ENCODE data around the gene LPAR5. TPM values are rescaled to one million over a fixed set of nuclear protein-coding genes. Genes with fewer than 3 reads are reported as not detected.

LPAR5 gene
- total RNA-seq, 4 donors from 2014 or later: 0.78 to 8.1 (median 3.5) TPM

DNA sequence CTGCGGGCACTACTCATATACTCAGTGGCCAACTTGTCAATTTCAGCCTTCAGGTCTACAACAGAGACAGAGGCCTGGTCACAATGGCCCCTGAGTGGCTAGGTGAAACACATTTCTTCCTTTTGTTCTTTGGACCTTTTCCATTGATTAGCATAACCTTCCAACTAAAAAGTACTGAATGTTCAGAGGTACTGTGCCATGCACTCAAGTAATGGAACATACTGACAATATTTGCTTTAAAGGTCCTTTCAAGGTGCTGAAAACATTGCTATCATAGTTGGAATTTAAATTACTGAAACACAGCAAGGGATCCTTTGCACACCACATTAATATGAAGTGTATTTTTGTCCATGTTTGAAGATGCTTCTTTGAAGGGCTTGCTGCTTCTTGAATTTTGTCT, 17.6 kb upstream of the LPAR5 start:
- no peaks in the 10 kb centered on the region for H3K4me1 ChIP-seq
- no peaks in the 10 kb centered on the region for H3K27me3 ChIP-seq
- peaks cover 44 to 60% of the 10 kb centered on the region in 2 donors for H3K36me3 ChIP-seq
- TF ChIP-seq POLR2A (IDR thresholded peaks at IDR 0.05): no peak
- TF ChIP-seq, protein P1, sequence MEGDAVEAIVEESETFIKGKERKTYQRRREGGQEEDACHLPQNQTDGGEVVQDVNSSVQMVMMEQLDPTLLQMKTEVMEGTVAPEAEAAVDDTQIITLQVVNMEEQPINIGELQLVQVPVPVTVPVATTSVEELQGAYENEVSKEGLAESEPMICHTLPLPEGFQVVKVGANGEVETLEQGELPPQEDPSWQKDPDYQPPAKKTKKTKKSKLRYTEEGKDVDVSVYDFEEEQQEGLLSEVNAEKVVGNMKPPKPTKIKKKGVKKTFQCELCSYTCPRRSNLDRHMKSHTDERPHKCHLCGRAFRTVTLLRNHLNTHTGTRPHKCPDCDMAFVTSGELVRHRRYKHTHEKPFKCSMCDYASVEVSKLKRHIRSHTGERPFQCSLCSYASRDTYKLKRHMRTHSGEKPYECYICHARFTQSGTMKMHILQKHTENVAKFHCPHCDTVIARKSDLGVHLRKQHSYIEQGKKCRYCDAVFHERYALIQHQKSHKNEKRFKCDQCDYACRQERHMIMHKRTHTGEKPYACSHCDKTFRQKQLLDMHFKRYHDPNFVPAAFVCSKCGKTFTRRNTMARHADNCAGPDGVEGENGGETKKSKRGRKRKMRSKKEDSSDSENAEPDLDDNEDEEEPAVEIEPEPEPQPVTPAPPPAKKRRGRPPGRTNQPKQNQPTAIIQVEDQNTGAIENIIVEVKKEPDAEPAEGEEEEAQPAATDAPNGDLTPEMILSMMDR (IDR thresholded peaks at IDR 0.05): no peak
- no peak overlapping the region for H3K4me3 ChIP-seq (replicated peaks in 1 of 3)
- no peak overlapping the region for H3K27ac ChIP-seq
- WGBS, 2 donors: 89 to 100% methylated on average over 1 of the region's 1 CpG
- intact Hi-C loops (cut with DNase I): loop anchor here (5.0 kb wide), 1 partner anchor 44 kb away; no protein-coding TSS in a partner anchor
- no peaks in the 10 kb centered on the region for H3K9me3 ChIP-seq
- DNase-seq: no peak

DNA sequence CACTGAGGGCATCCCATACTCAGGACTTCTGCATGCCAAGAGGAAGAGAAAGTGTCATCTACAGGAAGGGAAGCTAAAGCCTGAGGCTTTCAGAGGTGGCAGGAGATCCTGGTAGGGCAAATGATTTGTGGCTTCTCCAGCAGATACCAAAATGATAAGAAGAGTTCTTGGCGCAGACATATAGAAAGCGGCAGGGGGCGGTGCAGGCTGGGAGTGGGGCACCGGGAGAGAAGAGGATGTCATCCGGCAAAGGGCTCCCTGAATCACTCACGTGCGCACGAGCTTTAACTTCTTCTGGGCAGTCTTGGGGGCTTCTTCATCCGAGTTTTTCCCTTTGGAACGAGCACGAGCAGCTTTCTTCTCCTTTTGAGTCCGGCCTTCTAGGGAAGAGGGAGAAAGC, 16.6 kb upstream of the LPAR5 start:
- Histone ChIP-seq H3K36me3 (peaks cover 41 to 61% of the 10 kb centered on the region in 2 donors), H3K27me3 (no peaks in the 10 kb centered on the region), H3K9me3 (no peaks in the 10 kb centered on the region), H3K4me3 (replicated peaks in 1 of 3) (no peak overlapping the region), H3K27ac (no peak overlapping the region), H3K4me1 (no peaks in the 10 kb centered on the region)
- WGBS, 2 donors: 90 to 93% methylated on average over 12 of the region's 12 CpGs
- DNase-seq: no peak
- TF ChIP-seq, protein P1 (IDR thresholded peaks at IDR 0.05): no peak
- no peak for TF ChIP-seq POLR2A (IDR thresholded peaks at IDR 0.05)
- intact Hi-C loops (cut with DNase I): loop anchor here (5.0 kb wide), 1 partner anchor 45 kb away; no protein-coding TSS in a partner anchor

DNA sequence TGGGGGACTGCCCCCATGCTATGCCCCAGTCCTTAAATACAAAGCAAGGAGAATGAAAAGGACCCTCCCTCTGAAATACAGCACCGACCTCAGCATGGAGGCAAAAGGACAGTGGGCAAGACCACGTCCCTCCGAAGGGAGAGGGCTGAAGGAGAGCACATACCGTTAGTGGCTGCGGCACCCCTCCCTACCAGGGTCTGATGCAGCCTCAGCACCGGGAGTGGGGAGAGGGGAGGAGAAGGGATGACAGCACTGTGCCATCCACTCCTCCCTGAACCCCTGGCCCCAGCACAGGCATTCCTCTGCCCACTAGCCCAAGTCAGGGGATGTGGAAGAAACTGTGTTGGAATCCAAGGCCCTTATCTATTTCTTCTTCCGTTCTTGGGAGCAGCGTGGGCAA, 15.1 kb upstream of the LPAR5 start:
- H3K27me3 ChIP-seq: no peaks in the 10 kb centered on the region
- 90 to 93% methylated on average over 8 of the region's 8 CpGs for WGBS, 2 donors
- no peak for DNase-seq
- H3K36me3 ChIP-seq: peaks cover 34 to 61% of the 10 kb centered on the region in 2 donors
- intact Hi-C loops (cut with DNase I): loop anchor here (5.0 kb wide), 1 partner anchor 46 kb away; no protein-coding TSS in a partner anchor
- TF ChIP-seq, protein P1 (IDR thresholded peaks at IDR 0.05): no peak
- TF ChIP-seq POLR2A (IDR thresholded peaks at IDR 0.05): no peak
- no peaks in the 10 kb centered on the region for H3K4me1 ChIP-seq
- H3K27ac ChIP-seq: no peak overlapping the region
- no peak overlapping the region for H3K4me3 ChIP-seq (replicated peaks in 1 of 3)
- no peaks in the 10 kb centered on the region for H3K9me3 ChIP-seq

DNA sequence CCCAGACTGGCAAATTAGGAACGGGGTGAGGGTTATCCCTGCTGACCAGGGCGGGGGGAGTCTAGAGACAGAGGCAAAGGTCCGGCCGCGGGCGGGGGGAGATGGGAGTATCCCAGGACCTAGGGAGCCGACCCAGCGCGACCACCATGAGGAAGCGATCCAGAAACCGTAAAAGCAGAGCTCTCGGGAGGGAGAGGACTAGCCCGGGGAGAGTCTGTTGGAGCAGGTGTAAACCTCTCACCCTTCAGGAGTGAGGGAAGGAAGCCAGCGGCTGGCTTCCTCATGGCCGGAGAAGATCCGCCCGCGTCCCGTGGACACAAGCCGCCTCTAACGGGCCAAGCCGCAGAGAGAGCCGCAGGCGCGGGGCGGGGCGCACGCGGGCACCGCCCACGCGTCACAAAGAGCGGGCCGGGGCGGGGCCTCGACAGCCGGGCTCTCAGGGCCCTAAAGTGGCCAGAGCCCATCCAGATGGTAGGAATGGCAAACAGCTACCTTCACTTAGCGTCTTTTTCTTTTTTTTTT, 11.4 kb upstream of the LPAR5 start, which contains the start of gene ACRBP:
Gene ACRBP (minus strand): TSS at position 350 of the 522 bp plus-strand sequence. CDS start 66 bp downstream, at position 284.
- Histone ChIP-seq H3K27ac (peak within 1 kb of the TSS in 1 of 3 donors; percentile 4), H3K4me3 (replicated peaks in 1 of 3) (peak within 1 kb of the TSS in 2 of 3 donors; percentile 19 to 29), H3K36me3 (peaks cover 19 to 30% of the 10 kb centered on the region in 2 donors), H3K4me1 (no peaks in the 10 kb centered on the region), H3K27me3 (no peaks in the 10 kb centered on the region), H3K9me3 (no peaks in the 10 kb centered on the region)
- peak; percentile 86 to 88 for DNase-seq
- TF ChIP-seq POLR2A (IDR thresholded peaks at IDR 0.05): peak in 1 of 2 donors; percentile 62
- TF ChIP-seq, protein P1 (IDR thresholded peaks at IDR 0.05): no peak
- intact Hi-C loops (cut with DNase I): loop anchor here (2.0 kb wide), 1 partner anchor 26 kb away; no protein-coding TSS in a partner anchor
- WGBS, 2 donors: 4 to 6% methylated on average over 36 to 37 of the region's 38 CpGs
